OCI-LY7 (cell line): Measurements from ENCODE around the gene MYMX. TPM values are rescaled to one million over a fixed set of nuclear protein-coding genes. Genes with fewer than 3 reads are reported as not detected.

Experiments used
- BruUV-seq: library from RNA; stranded (reverse); fragments of 400-500 nt; replicated peaks from 2 replicates; lab custom pipeline; 2021; lab: Mats Ljungman, UMichigan
- CTCF ChIA-PET: fragments of 300-600 bp; sonication (Branson Sonifier 250); formaldehyde crosslinking; loops from one replicate; lab custom pipeline; 2022; ENCODE audit warnings: antibody characterized with exemption; ENCODE audit not compliant: unreplicated experiment; lab: Charles Lee
- POLR2A ChIA-PET: fragments of 300-600 bp; sonication (Branson Sonifier 250); formaldehyde crosslinking; loops from one replicate; lab custom pipeline; 2022; ENCODE audit warnings: antibody characterized with exemption; lab: Charles Lee
- DNase-seq: peaks from one replicate; pipeline ENCODE4 v3.0.0-alpha.2; 2015; ENCODE audit warnings: low spot score
- H2AFZ ChIP-seq: fragments of 200-600 bp; sonication (generic), shearing (Covaris generic); 2 replicates; pipeline ENCODE4 v1.6.1; 2014; ENCODE audit warnings: mild to moderate bottlenecking, antibody characterized with exemption, low read length, moderate library complexity
- H3K27ac ChIP-seq: fragments of 200-600 bp; sonication (generic); 2 replicates; pipeline ENCODE4 v1.5.1; 2014; ENCODE audit warnings: mixed run types, low read depth, mild to moderate bottlenecking, moderate library complexity, low read length, inconsistent platforms; ENCODE audit not compliant: poor library complexity, severe bottlenecking
- H3K36me3 ChIP-seq: fragments of 200-600 bp; sonication (generic); 2 replicates; pipeline ENCODE4 v1.6.1; 2014; ENCODE audit warnings: mild to moderate bottlenecking, antibody characterized with exemption, low read length, moderate library complexity, mixed read lengths; ENCODE audit not compliant: insufficient read depth
- H3K4me1 ChIP-seq: fragments of 200-600 bp; sonication (generic); 2 replicates; pipeline ENCODE4 v1.5.1; 2014; ENCODE audit warnings: mild to moderate bottlenecking, low read length; ENCODE audit not compliant: insufficient read depth, poor library complexity, severe bottlenecking
- H3K4me2 ChIP-seq: fragments of 200-600 bp; sonication (generic); 2 replicates; pipeline ENCODE4 v1.6.1; 2014; ENCODE audit warnings: mild to moderate bottlenecking, low read length
- H3K4me3 ChIP-seq: fragments of 200-600 bp; sonication (generic); 2 replicates; pipeline ENCODE4 v1.5.1; 2014; ENCODE audit warnings: mild to moderate bottlenecking, low read depth, low read length; ENCODE audit not compliant: poor library complexity, severe bottlenecking
- H3K79me2 ChIP-seq: fragments of 200-600 bp; sonication (generic); 2 replicates; pipeline ENCODE4 v1.6.1; 2016; ENCODE audit warnings: low read depth, mild to moderate bottlenecking, low read length, moderate library complexity, mixed read lengths; ENCODE audit not compliant: insufficient read depth
- H3K9me2 ChIP-seq: fragments of 200-600 bp; sonication (generic); 2 replicates; pipeline ENCODE4 v1.6.1; 2016; ENCODE audit warnings: mild to moderate bottlenecking, low read length, mixed read lengths; ENCODE audit not compliant: insufficient read depth
- H3K9me3 ChIP-seq: fragments of 200-600 bp; sonication (generic); 2 replicates; pipeline ENCODE4 v1.6.1; 2014; ENCODE audit warnings: mild to moderate bottlenecking, mixed run types, low read length, mixed read lengths
- H4K20me1 ChIP-seq: fragments of 200-600 bp; sonication (generic); 2 replicates; pipeline ENCODE4 v1.6.1; 2014; ENCODE audit warnings: mild to moderate bottlenecking, antibody characterized with exemption, low read length, moderate library complexity, mixed read lengths; ENCODE audit not compliant: insufficient read depth
- EZH2phosphoT487 ChIP-seq: fragments of 200-600 bp; sonication (generic); IDR thresholded peaks from 2 replicates; pipeline ENCODE4 v1.6.1; 2018; ENCODE audit warnings: low read depth, borderline replicate concordance, mild to moderate bottlenecking, mixed run types, antibody characterized with exemption, low read length, moderate library complexity, mixed read lengths
- intact Hi-C: fragments of 100-400 bp; cut with micrococcal nuclease; formaldehyde crosslinking; loops from one replicate; pipeline ENCODE4 v1.10.0; 2022; ENCODE audit not compliant: unreplicated experiment
- total RNA-seq, 2 experiments: library from RNA; depleted of rRNA in 1 of 2; stranded (reverse); fragments of >200 nt in 1 of 2; shearing (Covaris generic) in 1 of 2; gene quantifications; 2 replicates each; pipeline ENCODE4 v1.2.3, GENCODE V29; 2014 to 2022
- TF ChIP-seq, protein P1 (sequence below): fragments of 200-600 bp; sonication (generic); conservative IDR thresholded peaks from 2 replicates; pipeline ENCODE4 v1.5.1; 2014; ENCODE audit warnings: mild to moderate bottlenecking, antibody characterized with exemption, low read length, moderate library complexity, mixed read lengths

MYMX gene
- total RNA-seq, 2 experiments from 2014 or later = not detected

DNA sequence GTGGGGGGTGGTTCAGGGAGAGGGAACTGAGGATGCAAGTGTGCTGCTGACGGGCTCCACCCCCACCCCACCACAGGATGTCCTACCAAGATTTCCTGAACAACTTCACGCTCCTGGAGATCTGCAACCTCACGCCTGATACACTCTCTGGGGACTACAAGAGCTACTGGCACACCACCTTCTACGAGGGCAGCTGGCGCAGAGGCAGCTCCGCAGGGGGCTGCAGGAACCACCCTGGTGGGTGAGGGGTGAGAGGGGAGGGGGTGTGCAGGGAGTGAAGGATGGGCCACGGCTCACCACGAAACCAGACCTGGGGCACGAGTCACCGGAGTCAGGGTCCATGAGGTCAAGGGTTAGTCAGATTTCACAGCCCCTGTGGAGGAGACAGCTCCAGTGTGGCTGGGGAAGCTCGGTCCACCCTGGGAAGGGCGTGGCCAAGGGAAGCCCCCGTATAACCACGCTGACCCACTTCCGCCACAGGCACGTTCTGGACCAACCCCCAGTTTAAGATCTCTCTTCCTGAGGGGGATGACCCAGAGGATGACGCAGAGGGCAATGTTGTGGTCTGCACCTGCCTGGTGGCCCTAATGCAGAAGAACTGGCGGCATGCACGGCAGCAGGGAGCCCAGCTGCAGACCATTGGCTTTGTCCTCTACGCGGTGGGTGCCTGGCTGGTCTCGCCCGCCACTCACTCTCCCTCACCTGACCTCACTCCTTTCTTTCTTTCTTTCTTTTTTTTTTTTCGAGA lies 39.8 kb upstream of the MYMX start:
- intact Hi-C loops = no loop called here

GRCh38 chr6:44177691-44178423 lies 38.9 kb upstream of the MYMX start:
- Histone ChIP-seq H2AFZ (no peak overlapping the region), H3K4me2 (no peak overlapping the region), H3K9me3 (no peaks in the 10 kb centered on the region), H3K36me3 (no peaks in the 10 kb centered on the region), H4K20me1 (no peaks in the 10 kb centered on the region), H3K4me3 (no peak overlapping the region), H3K79me2 (no peaks in the 10 kb centered on the region), H3K9me2 (no peaks in the 10 kb centered on the region), H3K4me1 (no peaks in the 10 kb centered on the region), H3K27ac (no peak overlapping the region)
- ChIA-PET POLR2A (interaction anchor here (0.5 to 1.9 kb wide), 2 partner anchors 11 to 93 kb away, joined by 3 to 5 read pairs; no protein-coding TSS in a partner anchor), CTCF (no interaction called here)
- intact Hi-C loops = no loop called here
- BruUV-seq = no TSS peak
- no peak for DNase-seq
- TF ChIP-seq EZH2phosphoT487 = no peak
- TF ChIP-seq, protein P1, sequence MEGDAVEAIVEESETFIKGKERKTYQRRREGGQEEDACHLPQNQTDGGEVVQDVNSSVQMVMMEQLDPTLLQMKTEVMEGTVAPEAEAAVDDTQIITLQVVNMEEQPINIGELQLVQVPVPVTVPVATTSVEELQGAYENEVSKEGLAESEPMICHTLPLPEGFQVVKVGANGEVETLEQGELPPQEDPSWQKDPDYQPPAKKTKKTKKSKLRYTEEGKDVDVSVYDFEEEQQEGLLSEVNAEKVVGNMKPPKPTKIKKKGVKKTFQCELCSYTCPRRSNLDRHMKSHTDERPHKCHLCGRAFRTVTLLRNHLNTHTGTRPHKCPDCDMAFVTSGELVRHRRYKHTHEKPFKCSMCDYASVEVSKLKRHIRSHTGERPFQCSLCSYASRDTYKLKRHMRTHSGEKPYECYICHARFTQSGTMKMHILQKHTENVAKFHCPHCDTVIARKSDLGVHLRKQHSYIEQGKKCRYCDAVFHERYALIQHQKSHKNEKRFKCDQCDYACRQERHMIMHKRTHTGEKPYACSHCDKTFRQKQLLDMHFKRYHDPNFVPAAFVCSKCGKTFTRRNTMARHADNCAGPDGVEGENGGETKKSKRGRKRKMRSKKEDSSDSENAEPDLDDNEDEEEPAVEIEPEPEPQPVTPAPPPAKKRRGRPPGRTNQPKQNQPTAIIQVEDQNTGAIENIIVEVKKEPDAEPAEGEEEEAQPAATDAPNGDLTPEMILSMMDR = no peak

More for the DNA sequence above, 39.8 kb upstream of the MYMX start:
- no peak for DNase-seq
- Histone ChIP-seq H4K20me1 (no peaks in the 10 kb centered on the region), H3K4me2 (no peak overlapping the region), H3K4me1 (no peaks in the 10 kb centered on the region), H3K79me2 (no peaks in the 10 kb centered on the region), H2AFZ (no peak overlapping the region), H3K9me3 (no peaks in the 10 kb centered on the region), H3K9me2 (no peaks in the 10 kb centered on the region), H3K4me3 (no peak overlapping the region), H3K36me3 (no peaks in the 10 kb centered on the region), H3K27ac (no peak overlapping the region)
- POLR2A ChIA-PET = interaction anchor here (0.6 to 1.9 kb wide), 2 partner anchors 12 to 1655 kb away, joined by 5 to 6 read pairs; no protein-coding TSS in a partner anchor
- CTCF ChIA-PET = no interaction called here
- TF ChIP-seq, protein P1 = no peak
- no peak for TF ChIP-seq EZH2phosphoT487
- no TSS peak for BruUV-seq
